HG03103 (cell line): ENCODE data around the gene OR10H5.
A peak's percentile ranks its signal among the peaks of the same experiment; 100 is the strongest.
"Not testable (repeated sequence)": the region's sequence is repeated elsewhere in the genome, so short reads cannot be mapped to it uniquely, and the experiment has no call there.

ENCODE experiments used
- ATAC-seq: cut with Tn5 transposase; IDR thresholded peaks from one replicate; pipeline ENCODE4 v1.9.1; 2021; ENCODE audit warnings: low read depth; ENCODE audit not compliant: unreplicated experiment

Gene OR10H5

GRCh38 chr19:15810335-15810734 lies 22.9 kb downstream of the OR10H5 start:
- no peak for ATAC-seq

GRCh38 chr19:15811476-15811875 lies 24.0 kb downstream of the OR10H5 start:
- ATAC-seq: no peak

GRCh38 chr19:15812060-15812722 lies 24.7 kb downstream of the OR10H5 start:
- ATAC-seq: no peak

- no peak for ATAC-seq
Observed at GRCh38 chr19:15813916-15814315, 26.5 kb downstream of the OR10H5 start.

GRCh38 chr19:15815306-15815705 lies 27.8 kb downstream of the OR10H5 start, which contains the start of gene OR10H1:
Gene OR10H1 (minus strand): TSS chr19:15815664. CDS start chr19:15808037, 7,627 bp downstream.
- ATAC-seq: no peak

- no peak for ATAC-seq
Observed at GRCh38 chr19:15820646-15821045, 33.2 kb downstream of the OR10H5 start.

- ATAC-seq: no peak
Observed at GRCh38 chr19:15825753-15826152, 38.3 kb downstream of the OR10H5 start.

- ATAC-seq: no peak
Observed at GRCh38 chr19:15828121-15828610, 40.7 kb downstream of the OR10H5 start.

- ATAC-seq: not testable (repeated sequence)
Observed at GRCh38 chr19:15828611-15829305, 41.3 kb downstream of the OR10H5 start.

- ATAC-seq: no peak
Observed at GRCh38 chr19:15829306-15829698, 41.8 kb downstream of the OR10H5 start.

- ATAC-seq: no peak
Observed at GRCh38 chr19:15829786-15830185, 42.3 kb downstream of the OR10H5 start.

GRCh38 chr19:15831626-15832025 lies 44.2 kb downstream of the OR10H5 start:
- no peak for ATAC-seq

GRCh38 chr19:15834232-15834631 lies 46.8 kb downstream of the OR10H5 start:
- ATAC-seq: not testable (repeated sequence)

- ATAC-seq: not testable (repeated sequence)
Observed at GRCh38 chr19:15835565-15836329, 48.3 kb downstream of the OR10H5 start.

- ATAC-seq: peak; percentile 89
Observed at GRCh38 chr19:15836330-15837220, 49.1 kb downstream of the OR10H5 start.

GRCh38 chr19:15837221-15837731 lies 49.8 kb downstream of the OR10H5 start:
- no peak for ATAC-seq

GRCh38 chr19:15838351-15838750 lies 50.9 kb downstream of the OR10H5 start:
- no peak for ATAC-seq

- not testable (repeated sequence) for ATAC-seq
Observed at GRCh38 chr19:15839888-15840287, 52.4 kb downstream of the OR10H5 start.

- no peak for ATAC-seq
Observed at GRCh38 chr19:15840833-15841232, 53.4 kb downstream of the OR10H5 start.
